K562 (cell line): ENCODE results near the gene MRPL19. TPM values are rescaled to one million over a fixed set of nuclear protein-coding genes. Genes with fewer than 3 reads are reported as not detected.
A peak's percentile ranks its signal among the peaks of the same experiment; 100 is the strongest.

Experiments used
- ATAC-seq: fragments of 200-7000 bp; cut with Tn5 transposase; 3 replicates; pipeline ENCODE4 v1.9.1; 2020; ENCODE audit warnings: moderate library complexity
- BruUV-seq: library from RNA; stranded (reverse); fragments of 400-500 nt; replicated peaks from 2 replicates; lab custom pipeline; 2021; lab: Mats Ljungman, UMichigan
- CTCF ChIA-PET: fragments of 300-600 bp; formaldehyde crosslinking; extraction: SDS; loops from one replicate; lab custom pipeline; 2021; ENCODE audit warnings: low intra/inter-chr PET ratio; lab: Yijun Ruan, JAX
- POLR2A ChIA-PET: fragments of 300-600, 350-650 bp; sonication (Branson Sonifier 250); formaldehyde crosslinking; extraction: SDS; loops from one replicate; lab custom pipeline; 2021; ENCODE audit warnings: antibody characterized with exemption, inconsistent platforms; lab: Yijun Ruan, JAX
- DNase-seq, 4 experiments: peaks; one replicate each; pipeline versions ENCODE4 v3.0.0 to v3.0.0-alpha.2; 2011 to 2018; ENCODE audit warnings: low spot score in 3 of 4, mixed read lengths in 3 of 4; ENCODE audit errors: extremely low read depth in 1 of 4
- FAIRE-seq: peaks from 2 replicates; lab custom pipeline; 2011; peaks lifted over from hg19 to GRCh38; lab: Jason Lieb, UNC
- H2AFZ ChIP-seq: 2 replicates; pipeline ENCODE4 v1.6.0; 2011; ENCODE audit warnings: low read depth, low read length, control low read depth, inconsistent platforms
- H3K27ac ChIP-seq: fragments of 200-600 bp; 3 replicates; pipeline ENCODE4 v1.8.0; 2011; ENCODE audit warnings: low read depth, mild to moderate bottlenecking, control low read depth, inconsistent platforms, low read length, moderate library complexity, mixed read lengths; ENCODE audit errors: extremely low read depth
- H3K27me3 ChIP-seq, 2 experiments: fragments of 300-600 bp in 1 of 2; 2 replicates in 1 of 2; 3 replicates in 1 of 2; pipeline versions ENCODE4 v1.6.0 to v1.8.0; 2011; ENCODE audit warnings: inconsistent platforms in 2 of 2, low read length in 2 of 2, mild to moderate bottlenecking in 1 of 2, mixed read lengths in 1 of 2, moderate library complexity in 1 of 2; ENCODE audit not compliant: control insufficient read depth in 2 of 2, insufficient read depth in 2 of 2
- H3K36me3 ChIP-seq: fragments of 300-600 bp; 3 replicates; pipeline ENCODE4 v1.8.0; 2011; ENCODE audit warnings: mild to moderate bottlenecking, low read length, inconsistent platforms; ENCODE audit not compliant: control insufficient read depth, insufficient read depth
- H3K4me1 ChIP-seq, 2 experiments: fragments of 200-600 bp in 1 of 2; replicated peaks in 1 of 2; 2 replicates in 1 of 2; 3 replicates in 1 of 2; pipeline versions ENCODE4 v1.5.1 to v1.8.0; 2011; ENCODE audit warnings: inconsistent platforms in 2 of 2, low read length in 2 of 2, mild to moderate bottlenecking in 1 of 2, mixed read lengths in 1 of 2, moderate library complexity in 1 of 2; ENCODE audit not compliant: control insufficient read depth in 2 of 2, insufficient read depth in 2 of 2
- H3K4me2 ChIP-seq: 2 replicates; pipeline ENCODE4 v1.6.1; 2011; ENCODE audit warnings: low read length, control low read depth, inconsistent platforms, mixed read lengths; ENCODE audit not compliant: insufficient read depth
- H3K4me3 ChIP-seq: fragments of 200-600 bp; sonication (generic), shearing (Covaris generic); 2 replicates; pipeline ENCODE4 v1.5.1; 2016; ENCODE audit warnings: control low read depth, inconsistent platforms
- H3K79me2 ChIP-seq: fragments of 200-600 bp; 3 replicates; pipeline ENCODE4 v1.8.0; 2011; ENCODE audit warnings: low read length, inconsistent platforms; ENCODE audit not compliant: control insufficient read depth, insufficient read depth
- H3K9ac ChIP-seq, 2 experiments: 2 replicates each; pipeline versions ENCODE4 v1.6.0 to v1.6.1; 2011; ENCODE audit warnings: low read depth in 2 of 2, low read length in 2 of 2, control low read depth in 1 of 2, inconsistent platforms in 1 of 2, mild to moderate bottlenecking in 1 of 2, mixed read lengths in 1 of 2; ENCODE audit not compliant: insufficient read depth in 1 of 2
- H3K9me1 ChIP-seq: one replicate; pipeline ENCODE4 v1.6.0; 2011; ENCODE audit warnings: inconsistent platforms, mild to moderate bottlenecking, low read length, moderate library complexity; ENCODE audit not compliant: control insufficient read depth, insufficient read depth
- H3K9me3 ChIP-seq: replicated peaks from 2 replicates; pipeline ENCODE4 v1.5.1; 2011; ENCODE audit warnings: low read depth, low read length, inconsistent platforms; ENCODE audit not compliant: control insufficient read depth, insufficient read depth
- H4K20me1 ChIP-seq: replicated peaks from 2 replicates; pipeline ENCODE4 v1.6.1; 2011; ENCODE audit warnings: low read length, inconsistent platforms, mixed read lengths; ENCODE audit not compliant: control insufficient read depth, insufficient read depth
- C11orf30 ChIP-seq: fragments of 450-650 bp; IDR thresholded peaks from 2 replicates; pipeline ENCODE4 v1.6.1; 2016; ENCODE audit warnings: low read depth, mild to moderate bottlenecking
- EP300 ChIP-seq: IDR thresholded peaks from 2 replicates; pipeline ENCODE4 v1.6.1; 2012; ENCODE audit warnings: low read length, improper control_type of control experiment
- FOXJ3 ChIP-seq: sonication (generic); formaldehyde crosslinking; IDR thresholded peaks from 2 replicates; pipeline ENCODE4 v1.4.0; 2020; ENCODE audit warnings: mild to moderate bottlenecking, missing genetic modification reagents
- HDGF ChIP-seq: fragments of 450-650 bp; IDR thresholded peaks from 2 replicates; pipeline ENCODE4 v1.6.1; 2016
- MAFF ChIP-seq: IDR thresholded peaks from 2 replicates; pipeline ENCODE4 v1.6.1; 2012; ENCODE audit warnings: low read length, improper control_type of control experiment
- MAFG ChIP-seq: fragments of 450-650 bp; conservative IDR thresholded peaks from 2 replicates; pipeline ENCODE4 v1.6.1; 2016; ENCODE audit warnings: missing genetic modification characterization, missing compliant biosample characterization
- NFE2 ChIP-seq: IDR thresholded peaks from 2 replicates; pipeline ENCODE4 v1.6.1; 2014; ENCODE audit warnings: antibody characterized with exemption, low read depth
- NFE2L1 ChIP-seq: fragments of 450-650 bp; IDR thresholded peaks from 2 replicates; pipeline ENCODE4 v1.6.1; 2016; ENCODE audit warnings: missing genetic modification characterization, low read depth, mild to moderate bottlenecking, missing compliant biosample characterization, moderate library complexity, borderline replicate concordance
- NR2F6 ChIP-seq: fragments of 450-650 bp; formaldehyde crosslinking; IDR thresholded peaks from 2 replicates; pipeline ENCODE4 v1.4.0; 2020; ENCODE audit warnings: mild to moderate bottlenecking
- RBM14 ChIP-seq: fragments of 200-400 bp; formaldehyde crosslinking; IDR thresholded peaks from 2 replicates; pipeline ENCODE4 v1.6.1; 2018; ENCODE audit warnings: low read depth, mild to moderate bottlenecking, low read length, moderate library complexity, borderline replicate concordance; ENCODE audit not compliant: insufficient read depth
- ZNF140 ChIP-seq: fragments of 250-450 bp; sonication (Bioruptor Pico); IDR thresholded peaks from 2 replicates; pipeline ENCODE4 v1.8.0; 2021; ENCODE audit warnings: moderate library complexity, mild to moderate bottlenecking, inconsistent platforms
- ZNF316 ChIP-seq: fragments of 450-650 bp; IDR thresholded peaks from 2 replicates; pipeline ENCODE4 v1.6.1; 2016
- WGBS: fragments of 100-300 bp; shearing (Covaris generic); methylation state at CpG from one replicate; pipeline ENCODE4 v1.1.6; 2016; ENCODE audit warnings: low coverage, mixed read lengths; ENCODE audit not compliant: insufficient coverage; ENCODE audit errors: missing lambda C conversion rate; 5-methylcytosine and 5-hydroxymethylcytosine counted together
- in situ Hi-C: fragments of 300-500 bp; cut with MboI; formaldehyde crosslinking; loops from 4 replicates; pipeline ENCODE4 v1.15.0; 2018; ENCODE audit warnings: inconsistent platforms, mixed read lengths
- intact Hi-C: fragments of 100-400 bp; cut with micrococcal nuclease; formaldehyde crosslinking; loops from 2 replicates; pipeline ENCODE4 v1.14.2; 2022
- polyA plus RNA-seq, 8 experiments: library from polyadenylated mRNA; depleted of rRNA in 4 of 8; stranded (reverse) in 5 of 8; unstranded in 3 of 8; fragments of >200 nt; fragmentation: Nextera tagmentation in 2 of 8; fragmentation: Illumina TruSeq in 1 of 8; extraction: Ambion mirVana in 2 of 8; extraction: Trizol in 1 of 8; gene quantifications; 2 replicates each; pipeline versions ENCODE4 v1.2.1 to v1.2.3, GENCODE V29; 2011 to 2014; ENCODE audit warnings: inconsistent platforms in 1 of 8, missing spikeins in 1 of 8
- total RNA-seq, 7 experiments: library from RNA; depleted of rRNA in 6 of 7; stranded (reverse); fragments of >200 nt in 6 of 7; fragmentation: Illumina TruSeq in 2 of 7; extraction: Trizol in 2 of 7; gene quantifications; 2 replicates each; pipeline versions ENCODE4 v1.2.1 to v1.2.3, GENCODE V29; 2011 to 2021; ENCODE audit warnings: low replicate concordance in 1 of 7
- TF ChIP-seq, protein P1 (sequence below), 2 experiments: IDR thresholded peaks in 1 of 2; conservative IDR thresholded peaks in 1 of 2; 2 replicates each; pipeline ENCODE4 v1.6.1; 2016; ENCODE audit warnings: low read depth in 2 of 2, mild to moderate bottlenecking in 1 of 2, missing compliant biosample characterization in 1 of 2, missing genetic modification characterization in 1 of 2, moderate library complexity in 1 of 2
- TF ChIP-seq, protein P2 (sequence below): fragments of 200-400 bp; formaldehyde crosslinking; IDR thresholded peaks from 2 replicates; pipeline ENCODE4 v1.6.1; 2017; ENCODE audit warnings: mild to moderate bottlenecking, low read depth, low read length, moderate library complexity
- TF ChIP-seq, protein P3 (sequence below): IDR thresholded peaks from 3 replicates; pipeline ENCODE4 v1.6.1; 2011; ENCODE audit warnings: borderline replicate concordance, mild to moderate bottlenecking; ENCODE audit not compliant: insufficient read length, insufficient read depth

Gene MRPL19
- total and polyA plus RNA-seq, 9 of the 15 experiments (the other 6 are each of a cell fraction or from before 2014, with no cell fraction given): 9.7 to 65.9 (median 56.1) TPM

DNA sequence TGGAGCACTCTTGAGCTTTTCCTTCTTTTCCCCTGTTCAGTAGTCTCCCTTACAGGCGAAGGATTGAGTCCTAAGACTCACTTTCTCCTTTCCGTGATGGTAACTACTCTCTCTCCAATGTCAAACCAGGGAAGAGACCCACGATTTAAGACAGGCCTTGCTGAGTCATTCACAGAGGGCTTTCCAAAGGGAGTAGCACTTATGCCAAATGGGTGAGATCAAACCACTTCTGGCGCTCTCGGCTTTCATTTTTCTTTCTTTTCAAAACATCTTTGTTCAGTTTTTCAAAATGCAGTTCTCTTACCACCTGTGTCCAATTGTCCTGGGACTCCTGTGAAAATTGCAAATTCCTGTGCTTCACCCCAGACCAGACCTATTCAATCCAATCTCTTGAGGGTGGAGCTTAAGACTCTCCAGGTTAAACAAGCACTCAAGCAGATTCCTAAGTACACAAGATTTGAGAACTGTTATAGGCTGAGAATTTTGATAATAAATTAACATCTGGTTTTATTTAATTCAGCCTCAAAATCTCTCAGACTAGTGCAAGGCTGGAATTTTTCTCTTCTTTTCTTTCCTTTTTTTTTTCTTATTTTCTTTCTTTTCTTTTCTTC lies 14.4 kb upstream of the MRPL19 start:
- H3K27me3 ChIP-seq: peaks cover 10 to 16% of the 10 kb centered on the region in 2 experiments; a peak in 4 of 5 replicates
- ChIA-PET POLR2A (interaction anchor here (1.1 kb wide), 1 partner anchor 15 kb away, joined by 4 read pairs; the partner anchor contains the start of gene MRPL19), CTCF (no interaction called here)
- H3K27ac ChIP-seq: no peak overlapping the region
- no peak overlapping the region for H3K4me2 ChIP-seq
- H3K4me1 ChIP-seq: no peaks in the 10 kb centered on the region
- DNase-seq (peak in 1 of 4 experiments; percentile 23), FAIRE-seq (no peak), ATAC-seq (0 out of 3 replicates have a peak, but pooled peaks have one; percentile 49)
- H3K9ac ChIP-seq: no peak overlapping the region
- H3K36me3 ChIP-seq: no peaks in the 10 kb centered on the region
- no TSS peak for BruUV-seq
- WGBS: 3% methylated on average over 5 of the region's 5 CpGs
- intact Hi-C loops: no loop called here
- H3K4me3 ChIP-seq: no peak overlapping the region
- no peaks in the 10 kb centered on the region for H3K79me2 ChIP-seq
- TF ChIP-seq ZNF316: peak; percentile 14; the same call in 1 of the 2 replicates
- TF ChIP-seq, protein P1, sequence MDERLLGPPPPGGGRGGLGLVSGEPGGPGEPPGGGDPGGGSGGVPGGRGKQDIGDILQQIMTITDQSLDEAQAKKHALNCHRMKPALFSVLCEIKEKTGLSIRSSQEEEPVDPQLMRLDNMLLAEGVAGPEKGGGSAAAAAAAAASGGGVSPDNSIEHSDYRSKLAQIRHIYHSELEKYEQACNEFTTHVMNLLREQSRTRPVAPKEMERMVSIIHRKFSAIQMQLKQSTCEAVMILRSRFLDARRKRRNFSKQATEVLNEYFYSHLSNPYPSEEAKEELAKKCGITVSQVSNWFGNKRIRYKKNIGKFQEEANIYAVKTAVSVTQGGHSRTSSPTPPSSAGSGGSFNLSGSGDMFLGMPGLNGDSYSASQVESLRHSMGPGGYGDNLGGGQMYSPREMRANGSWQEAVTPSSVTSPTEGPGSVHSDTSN (CRISPR knock-in tag; IDR thresholded peaks at IDR 0.05; ENCODE audit: low read depth): no peak
- TF ChIP-seq, protein P1 (tag; conservative IDR thresholded peaks at IDR 0.05; ENCODE audit: low read depth): 0 out of 2 replicates have a peak, but pooled peaks have one; percentile 17
- peak; percentile 58; the same call in 1 of the 2 replicates for TF ChIP-seq NFE2L1 (tag)
- peak; percentile 60 for TF ChIP-seq C11orf30
- TF ChIP-seq NFE2: peak; percentile 78
- TF ChIP-seq ZNF140 (CRISPR knock-in tag): no peak
- no peak for TF ChIP-seq HDGF
- peak; percentile 41; the same call in 1 of the 2 replicates for TF ChIP-seq MAFF
- TF ChIP-seq, protein P2, sequence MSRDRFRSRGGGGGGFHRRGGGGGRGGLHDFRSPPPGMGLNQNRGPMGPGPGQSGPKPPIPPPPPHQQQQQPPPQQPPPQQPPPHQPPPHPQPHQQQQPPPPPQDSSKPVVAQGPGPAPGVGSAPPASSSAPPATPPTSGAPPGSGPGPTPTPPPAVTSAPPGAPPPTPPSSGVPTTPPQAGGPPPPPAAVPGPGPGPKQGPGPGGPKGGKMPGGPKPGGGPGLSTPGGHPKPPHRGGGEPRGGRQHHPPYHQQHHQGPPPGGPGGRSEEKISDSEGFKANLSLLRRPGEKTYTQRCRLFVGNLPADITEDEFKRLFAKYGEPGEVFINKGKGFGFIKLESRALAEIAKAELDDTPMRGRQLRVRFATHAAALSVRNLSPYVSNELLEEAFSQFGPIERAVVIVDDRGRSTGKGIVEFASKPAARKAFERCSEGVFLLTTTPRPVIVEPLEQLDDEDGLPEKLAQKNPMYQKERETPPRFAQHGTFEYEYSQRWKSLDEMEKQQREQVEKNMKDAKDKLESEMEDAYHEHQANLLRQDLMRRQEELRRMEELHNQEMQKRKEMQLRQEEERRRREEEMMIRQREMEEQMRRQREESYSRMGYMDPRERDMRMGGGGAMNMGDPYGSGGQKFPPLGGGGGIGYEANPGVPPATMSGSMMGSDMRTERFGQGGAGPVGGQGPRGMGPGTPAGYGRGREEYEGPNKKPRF: no peak
- TF ChIP-seq FOXJ3: no peak
- peak; percentile 80 for TF ChIP-seq MAFG (tag)
- no peak for TF ChIP-seq NR2F6 (CRISPR knock-in tag)
- TF ChIP-seq, protein P3, sequence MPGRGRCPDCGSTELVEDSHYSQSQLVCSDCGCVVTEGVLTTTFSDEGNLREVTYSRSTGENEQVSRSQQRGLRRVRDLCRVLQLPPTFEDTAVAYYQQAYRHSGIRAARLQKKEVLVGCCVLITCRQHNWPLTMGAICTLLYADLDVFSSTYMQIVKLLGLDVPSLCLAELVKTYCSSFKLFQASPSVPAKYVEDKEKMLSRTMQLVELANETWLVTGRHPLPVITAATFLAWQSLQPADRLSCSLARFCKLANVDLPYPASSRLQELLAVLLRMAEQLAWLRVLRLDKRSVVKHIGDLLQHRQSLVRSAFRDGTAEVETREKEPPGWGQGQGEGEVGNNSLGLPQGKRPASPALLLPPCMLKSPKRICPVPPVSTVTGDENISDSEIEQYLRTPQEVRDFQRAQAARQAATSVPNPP: no peak
- no peak for TF ChIP-seq EP300
- no peak for TF ChIP-seq RBM14
- H4K20me1 ChIP-seq: no peaks in the 10 kb centered on the region
- H3K9me1 ChIP-seq: no peaks in the 10 kb centered on the region
- in situ Hi-C loops: loop anchor here (25.0 kb wide), 1 partner anchor 955 kb away; no protein-coding TSS in a partner anchor
- peak overlapping the region; percentile 38; the same call in 1 of the 2 replicates for H2AFZ ChIP-seq
- no peaks in the 10 kb centered on the region for H3K9me3 ChIP-seq
